Measurements from ENCODE around the gene MYL10. TPM values are rescaled to one million over a fixed set of nuclear protein-coding genes. Genes with fewer than 3 reads are reported as not detected.

Gene MYL10
- total RNA-seq: not detected
- not detected for polyA plus RNA-seq
- long read RNA-seq, donor 1: 0 reads
- long read RNA-seq, donor 2: 0 reads
- long read RNA-seq, donor 3: 0 reads

GRCh38 chr7:101629171-101629570 is at the start of gene MYL10:
Gene MYL10, minus strand, starts transcription at chr7:101629296. Its CDS starts 178 bp downstream, at chr7:101629118.
- DNase-seq: no peak
- Histone ChIP-seq H3K4me1 (peaks cover 0 to 10% (median 0%) of the 10 kb centered on the region in 12 donors), H3K36me3 (no peaks in the 10 kb centered on the region), H3K9me3 (peaks cover 0 to 6% (median 0%) of the 10 kb centered on the region in 12 donors), H3K27me3 (peaks cover 0 to 26% (median 12%) of the 10 kb centered on the region in 9 donors), H3K27ac (no peak within 1 kb of the TSS), H3K4me3 (no peak within 1 kb of the TSS)
- intact Hi-C loops (cut with DNase I): no loop called here
- TF ChIP-seq POLR2A (IDR thresholded peaks at IDR 0.05) (no peak), CTCF (IDR thresholded peaks at IDR 0.05) (no peak)
- 88 to 94% (median 91%) methylated on average over 7 to 8 of the region's 8 CpGs for WGBS, 4 donors
- ATAC-seq: no peak

GRCh38 chr7:101678658-101679057 is 49.6 kb upstream of the MYL10 start:
- H3K9me3 ChIP-seq: no peaks in the 10 kb centered on the region
- H3K36me3 ChIP-seq: no peaks in the 10 kb centered on the region
- TF ChIP-seq POLR2A (IDR thresholded peaks at IDR 0.05) (no peak), CTCF (IDR thresholded peaks at IDR 0.05) (no peak)
- no peak overlapping the region for H3K27ac ChIP-seq
- DNase-seq (peak in 2 of 5 donors; percentile 39 to 69), ATAC-seq (peak in 1 of 4 donors; percentile 17)
- no peaks in the 10 kb centered on the region for H3K27me3 ChIP-seq
- peaks cover 0 to 18% (median 10%) of the 10 kb centered on the region in 12 donors for H3K4me1 ChIP-seq
- intact Hi-C loops (cut with DNase I): loop anchor here in 1 of 10 donors (10.0 kb wide), 1 partner anchor 74 kb away; no protein-coding TSS in a partner anchor
- H3K4me3 ChIP-seq: no peak overlapping the region
- WGBS, 4 donors: 67 to 83% (median 76%) methylated on average over 8 to 9 of the region's 9 CpGs

GRCh38 chr7:101677797-101678479 is 48.8 kb upstream of the MYL10 start:
- Histone ChIP-seq H3K27me3 (no peaks in the 10 kb centered on the region), H3K4me3 (no peak overlapping the region), H3K36me3 (no peaks in the 10 kb centered on the region), H3K9me3 (peaks cover 0 to 4% (median 0%) of the 10 kb centered on the region in 12 donors), H3K27ac (no peak overlapping the region), H3K4me1 (peaks cover 0 to 18% (median 10%) of the 10 kb centered on the region in 12 donors)
- 70 to 92% (median 85%) methylated on average over 9 to 14 of the region's 14 CpGs for WGBS, 4 donors
- ATAC-seq (no peak), DNase-seq (no peak)
- intact Hi-C loops (cut with DNase I): loop anchor here in 1 of 10 donors (10.0 kb wide), 1 partner anchor 73 kb away; no protein-coding TSS in a partner anchor
- no peak for TF ChIP-seq CTCF (IDR thresholded peaks at IDR 0.05)
- TF ChIP-seq POLR2A (IDR thresholded peaks at IDR 0.05): no peak

- Histone ChIP-seq H3K27ac (no peak overlapping the region), H3K27me3 (no peaks in the 10 kb centered on the region), H3K4me1 (peaks cover 0 to 18% (median 10%) of the 10 kb centered on the region in 12 donors), H3K36me3 (no peaks in the 10 kb centered on the region), H3K9me3 (peaks cover 0 to 4% (median 0%) of the 10 kb centered on the region in 12 donors), H3K4me3 (no peak overlapping the region)
- no peak for TF ChIP-seq POLR2A (IDR thresholded peaks at IDR 0.05)
- TF ChIP-seq CTCF (IDR thresholded peaks at IDR 0.05): no peak
- DNase-seq (no peak), ATAC-seq (no peak)
- intact Hi-C loops (cut with DNase I): loop anchor here in 1 of 10 donors (10.0 kb wide), 1 partner anchor 73 kb away; no protein-coding TSS in a partner anchor
- 75 to 79% (median 78%) methylated on average over 10 of the region's 10 CpGs for WGBS, 4 donors
These were observed 48.3 kb upstream of the MYL10 start for GRCh38 chr7:101677391-101677790.

Data from heart left ventricle (tissue), 16 donors.